BJ (cell line): Measurements from ENCODE around the gene HSPA5. TPM values are rescaled to one million over a fixed set of nuclear protein-coding genes. Genes with fewer than 3 reads are reported as not detected.
"Not testable (repeated sequence)": the region's sequence is repeated elsewhere in the genome, so short reads cannot be mapped to it uniquely, and the experiment has no call there.

Source experiments
- CTCF ChIA-PET: fragments of 350-600 bp; formaldehyde crosslinking; extraction: SDS; loops from one replicate; lab custom pipeline; 2021; ENCODE audit warnings: antibody characterized with exemption, inconsistent platforms; lab: Yijun Ruan, JAX
- POLR2A ChIA-PET: fragments of 300-600 bp; sonication (Branson Sonifier 250); formaldehyde crosslinking; extraction: SDS; loops from one replicate; lab custom pipeline; 2021; ENCODE audit warnings: antibody characterized with exemption; lab: Charles Lee
- DNase-seq: peaks from one replicate; pipeline ENCODE4 v3.0.0-alpha.2; 2011; ENCODE audit warnings: low read depth
- H3K27me3 ChIP-seq: 2 replicates; pipeline ENCODE4 v1.6.0; 2011; ENCODE audit warnings: low read length; ENCODE audit not compliant: control insufficient read depth, insufficient read depth
- H3K36me3 ChIP-seq: 2 replicates; pipeline ENCODE4 v1.5.1; 2011; ENCODE audit warnings: low read length; ENCODE audit not compliant: control insufficient read depth, insufficient read depth
- H3K4me3 ChIP-seq: 2 replicates; pipeline ENCODE4 v1.5.1; 2011; ENCODE audit warnings: low read depth, mild to moderate bottlenecking, control low read depth, low read length
- polyA plus RNA-seq: library from polyadenylated mRNA; depleted of rRNA; stranded (reverse); fragments of >200 nt; gene quantifications from 2 replicates; pipeline ENCODE4 v1.2.3, GENCODE V29; 2011
- TF ChIP-seq, protein P1 (sequence below): IDR thresholded peaks from 2 replicates; pipeline ENCODE4 v1.5.1; 2011; ENCODE audit warnings: low read depth, mild to moderate bottlenecking, control low read depth, inconsistent platforms, low read length, moderate library complexity; ENCODE audit not compliant: insufficient read depth

The HSPA5 gene
- polyA plus RNA-seq, 1 experiment: 215 TPM

- TF ChIP-seq, protein P1, sequence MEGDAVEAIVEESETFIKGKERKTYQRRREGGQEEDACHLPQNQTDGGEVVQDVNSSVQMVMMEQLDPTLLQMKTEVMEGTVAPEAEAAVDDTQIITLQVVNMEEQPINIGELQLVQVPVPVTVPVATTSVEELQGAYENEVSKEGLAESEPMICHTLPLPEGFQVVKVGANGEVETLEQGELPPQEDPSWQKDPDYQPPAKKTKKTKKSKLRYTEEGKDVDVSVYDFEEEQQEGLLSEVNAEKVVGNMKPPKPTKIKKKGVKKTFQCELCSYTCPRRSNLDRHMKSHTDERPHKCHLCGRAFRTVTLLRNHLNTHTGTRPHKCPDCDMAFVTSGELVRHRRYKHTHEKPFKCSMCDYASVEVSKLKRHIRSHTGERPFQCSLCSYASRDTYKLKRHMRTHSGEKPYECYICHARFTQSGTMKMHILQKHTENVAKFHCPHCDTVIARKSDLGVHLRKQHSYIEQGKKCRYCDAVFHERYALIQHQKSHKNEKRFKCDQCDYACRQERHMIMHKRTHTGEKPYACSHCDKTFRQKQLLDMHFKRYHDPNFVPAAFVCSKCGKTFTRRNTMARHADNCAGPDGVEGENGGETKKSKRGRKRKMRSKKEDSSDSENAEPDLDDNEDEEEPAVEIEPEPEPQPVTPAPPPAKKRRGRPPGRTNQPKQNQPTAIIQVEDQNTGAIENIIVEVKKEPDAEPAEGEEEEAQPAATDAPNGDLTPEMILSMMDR: no peak
- no peaks in the 10 kb centered on the region; the same call in 1 of the 2 replicates for H3K36me3 ChIP-seq
- no peaks in the 10 kb centered on the region for H3K27me3 ChIP-seq
- ChIA-PET POLR2A (no interaction called here), CTCF (interaction anchor here (1.2 kb wide), 1 partner anchor 10 kb away, joined by 3 read pairs; no protein-coding TSS in a partner anchor)
- H3K4me3 ChIP-seq: no peak overlapping the region
- DNase-seq: no peak
Observed at GRCh38 chr9:125276771-125277170, 35.6 kb upstream of the HSPA5 start.

- TF ChIP-seq, protein P1: no peak
- no peak for DNase-seq
- POLR2A ChIA-PET: interaction anchor here (0.9 kb wide), 1 partner anchor 115 kb away, joined by 3 read pairs; no protein-coding TSS in a partner anchor
- CTCF ChIA-PET: interaction anchor here (1.1 to 1.4 kb wide), 3 partner anchors 9 to 25 kb away, joined by 3 to 4 read pairs (median 4); no protein-coding TSS in a partner anchor
- Histone ChIP-seq H3K4me3 (no peak overlapping the region), H3K27me3 (no peaks in the 10 kb centered on the region), H3K36me3 (no peaks in the 10 kb centered on the region)
Observed at GRCh38 chr9:125272697-125273096, 31.6 kb upstream of the HSPA5 start.

- no peak overlapping the region for H3K4me3 ChIP-seq
- CTCF ChIA-PET: no interaction called here
- no peak for DNase-seq
- no peaks in the 10 kb centered on the region for H3K27me3 ChIP-seq
- POLR2A ChIA-PET: no interaction called here
- H3K36me3 ChIP-seq: peaks cover 2% of the 10 kb centered on the region; the same call in 1 of the 2 replicates
- TF ChIP-seq, protein P1: no peak
Observed at GRCh38 chr9:125271081-125271480, 29.9 kb upstream of the HSPA5 start.

DNA sequence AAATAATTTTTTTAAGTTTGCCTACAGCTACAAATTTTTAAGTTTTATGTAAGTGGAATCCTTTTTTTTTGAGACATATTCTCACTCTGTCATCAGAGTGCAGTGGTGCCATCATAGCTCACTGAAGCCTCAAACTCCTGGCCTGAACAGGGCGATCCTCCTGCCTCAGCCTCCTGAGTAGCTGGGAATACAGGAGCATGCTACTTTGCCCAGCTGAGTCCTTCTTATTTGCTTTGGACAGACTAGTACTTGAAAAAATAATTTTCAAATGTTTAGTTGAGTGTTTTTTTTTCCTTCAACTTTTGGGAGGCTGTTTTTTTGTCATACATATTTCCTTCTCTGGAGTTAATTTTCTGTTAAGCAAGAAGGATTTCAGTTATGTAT lies 27.9 kb upstream of the HSPA5 start:
- no peaks in the 10 kb centered on the region for H3K27me3 ChIP-seq
- H3K4me3 ChIP-seq: no peak overlapping the region
- ChIA-PET CTCF (interaction anchor here (0.8 to 1.2 kb wide), 2 partner anchors 13 to 45 kb away, joined by 4 read pairs; no protein-coding TSS in a partner anchor), POLR2A (no interaction called here)
- DNase-seq: no peak
- TF ChIP-seq, protein P1: no peak
- H3K36me3 ChIP-seq: peaks cover 2% of the 10 kb centered on the region; the same call in 1 of the 2 replicates

- Histone ChIP-seq H3K36me3 (peaks cover 3% of the 10 kb centered on the region), H3K4me3 (no peak overlapping the region), H3K27me3 (no peaks in the 10 kb centered on the region)
- no peak for DNase-seq
- TF ChIP-seq, protein P1: no peak
- ChIA-PET POLR2A (no interaction called here), CTCF (interaction anchor here (0.8 to 1.2 kb wide), 2 partner anchors 12 to 45 kb away, joined by 4 read pairs; no protein-coding TSS in a partner anchor)
Observed at GRCh38 chr9:125268394-125269013, 27.4 kb upstream of the HSPA5 start.

DNA sequence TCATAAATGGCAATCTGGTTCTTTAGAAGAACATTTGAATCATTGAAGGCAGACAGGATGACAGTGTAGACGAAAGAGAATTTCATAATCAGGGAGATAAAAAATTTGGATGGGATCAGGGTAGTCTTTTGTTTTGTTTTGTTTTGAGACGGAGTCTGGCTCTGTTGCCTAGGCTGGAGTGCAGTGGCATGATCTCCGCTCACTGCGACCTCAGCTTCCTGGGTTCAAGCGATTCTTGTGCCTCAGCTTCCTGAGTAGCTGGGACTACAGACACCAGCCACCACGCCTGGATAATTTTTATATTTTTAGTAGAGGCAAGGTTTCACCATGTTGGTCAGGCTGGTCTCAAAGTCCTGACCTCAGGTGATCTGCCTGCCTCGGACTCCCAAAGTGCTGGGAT lies 22.9 kb upstream of the HSPA5 start:
- POLR2A ChIA-PET, H3K4me3 ChIP-seq, DNase-seq, H3K36me3 ChIP-seq, H3K27me3 ChIP-seq: not testable (repeated sequence)
- CTCF ChIA-PET: interaction anchor here (0.6 to 0.7 kb wide), 2 partner anchors 8 to 19 kb away, joined by 3 read pairs; no protein-coding TSS in a partner anchor
